WTC11 (cell line): Measurements from ENCODE around the gene EFCAB12.

Experiments used
- GABPB1 ChIP-seq: sonication (generic); formaldehyde crosslinking; IDR thresholded peaks from 2 replicates; pipeline ENCODE4 v1.8.1; 2023; ENCODE audit warnings: mild to moderate bottlenecking, missing genetic modification reagents
- ZBTB21 ChIP-seq: sonication (generic); formaldehyde crosslinking; IDR thresholded peaks from 2 replicates; pipeline ENCODE4 v1.8.1; 2023; ENCODE audit warnings: mild to moderate bottlenecking, missing genetic modification reagents, borderline replicate concordance
- TF ChIP-seq, protein P1 (sequence below): fragments of 200-600 bp; IDR thresholded peaks from 2 replicates; pipeline ENCODE4 v1.8.0; 2022; ENCODE audit warnings: antibody characterized with exemption
- TF ChIP-seq, protein P2 (sequence below): sonication (generic); formaldehyde crosslinking; IDR thresholded peaks from 2 replicates; pipeline ENCODE4 v1.8.0; 2022; ENCODE audit warnings: missing genetic modification reagents

DNA sequence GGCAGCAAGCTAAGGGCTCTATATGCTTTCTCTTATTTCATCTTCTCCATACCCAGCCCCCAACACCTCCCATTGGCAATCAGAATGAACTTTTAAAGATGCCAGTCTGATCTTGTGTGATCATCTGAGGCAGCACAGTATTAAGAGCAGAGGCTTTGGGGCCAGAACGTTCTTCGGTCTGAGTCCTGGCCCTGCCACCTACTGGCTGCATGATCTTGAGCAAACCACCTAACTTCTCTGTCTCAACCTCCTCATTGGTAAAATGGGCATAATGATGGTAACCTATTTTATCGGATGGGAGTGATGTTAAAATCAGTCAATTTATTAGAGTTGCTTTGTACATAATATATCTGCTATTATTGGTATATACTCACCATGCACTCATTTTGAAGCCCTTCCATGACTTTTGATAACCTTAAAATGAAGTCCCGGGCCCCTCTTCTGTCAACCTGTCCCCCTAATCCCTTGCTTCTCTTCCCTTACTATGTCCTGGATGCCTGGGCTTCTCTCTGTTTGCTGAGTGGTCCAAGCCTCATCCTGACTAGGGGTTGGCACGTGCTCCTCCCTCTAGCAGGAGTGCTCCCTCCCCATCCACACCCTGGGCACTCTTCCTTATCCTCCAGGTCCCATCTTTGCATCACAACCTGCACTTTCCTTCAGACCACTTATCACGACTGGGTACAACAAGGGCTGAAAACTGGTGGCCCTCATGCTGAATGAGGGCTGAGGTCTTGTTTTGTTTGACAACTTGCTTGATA lies 6.3 kb downstream of the EFCAB12 start:
- TF ChIP-seq, protein P1, sequence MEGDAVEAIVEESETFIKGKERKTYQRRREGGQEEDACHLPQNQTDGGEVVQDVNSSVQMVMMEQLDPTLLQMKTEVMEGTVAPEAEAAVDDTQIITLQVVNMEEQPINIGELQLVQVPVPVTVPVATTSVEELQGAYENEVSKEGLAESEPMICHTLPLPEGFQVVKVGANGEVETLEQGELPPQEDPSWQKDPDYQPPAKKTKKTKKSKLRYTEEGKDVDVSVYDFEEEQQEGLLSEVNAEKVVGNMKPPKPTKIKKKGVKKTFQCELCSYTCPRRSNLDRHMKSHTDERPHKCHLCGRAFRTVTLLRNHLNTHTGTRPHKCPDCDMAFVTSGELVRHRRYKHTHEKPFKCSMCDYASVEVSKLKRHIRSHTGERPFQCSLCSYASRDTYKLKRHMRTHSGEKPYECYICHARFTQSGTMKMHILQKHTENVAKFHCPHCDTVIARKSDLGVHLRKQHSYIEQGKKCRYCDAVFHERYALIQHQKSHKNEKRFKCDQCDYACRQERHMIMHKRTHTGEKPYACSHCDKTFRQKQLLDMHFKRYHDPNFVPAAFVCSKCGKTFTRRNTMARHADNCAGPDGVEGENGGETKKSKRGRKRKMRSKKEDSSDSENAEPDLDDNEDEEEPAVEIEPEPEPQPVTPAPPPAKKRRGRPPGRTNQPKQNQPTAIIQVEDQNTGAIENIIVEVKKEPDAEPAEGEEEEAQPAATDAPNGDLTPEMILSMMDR, result no peak
- TF ChIP-seq GABPB1 (CRISPR knock-in tag), result no peak
- TF ChIP-seq, protein P2, sequence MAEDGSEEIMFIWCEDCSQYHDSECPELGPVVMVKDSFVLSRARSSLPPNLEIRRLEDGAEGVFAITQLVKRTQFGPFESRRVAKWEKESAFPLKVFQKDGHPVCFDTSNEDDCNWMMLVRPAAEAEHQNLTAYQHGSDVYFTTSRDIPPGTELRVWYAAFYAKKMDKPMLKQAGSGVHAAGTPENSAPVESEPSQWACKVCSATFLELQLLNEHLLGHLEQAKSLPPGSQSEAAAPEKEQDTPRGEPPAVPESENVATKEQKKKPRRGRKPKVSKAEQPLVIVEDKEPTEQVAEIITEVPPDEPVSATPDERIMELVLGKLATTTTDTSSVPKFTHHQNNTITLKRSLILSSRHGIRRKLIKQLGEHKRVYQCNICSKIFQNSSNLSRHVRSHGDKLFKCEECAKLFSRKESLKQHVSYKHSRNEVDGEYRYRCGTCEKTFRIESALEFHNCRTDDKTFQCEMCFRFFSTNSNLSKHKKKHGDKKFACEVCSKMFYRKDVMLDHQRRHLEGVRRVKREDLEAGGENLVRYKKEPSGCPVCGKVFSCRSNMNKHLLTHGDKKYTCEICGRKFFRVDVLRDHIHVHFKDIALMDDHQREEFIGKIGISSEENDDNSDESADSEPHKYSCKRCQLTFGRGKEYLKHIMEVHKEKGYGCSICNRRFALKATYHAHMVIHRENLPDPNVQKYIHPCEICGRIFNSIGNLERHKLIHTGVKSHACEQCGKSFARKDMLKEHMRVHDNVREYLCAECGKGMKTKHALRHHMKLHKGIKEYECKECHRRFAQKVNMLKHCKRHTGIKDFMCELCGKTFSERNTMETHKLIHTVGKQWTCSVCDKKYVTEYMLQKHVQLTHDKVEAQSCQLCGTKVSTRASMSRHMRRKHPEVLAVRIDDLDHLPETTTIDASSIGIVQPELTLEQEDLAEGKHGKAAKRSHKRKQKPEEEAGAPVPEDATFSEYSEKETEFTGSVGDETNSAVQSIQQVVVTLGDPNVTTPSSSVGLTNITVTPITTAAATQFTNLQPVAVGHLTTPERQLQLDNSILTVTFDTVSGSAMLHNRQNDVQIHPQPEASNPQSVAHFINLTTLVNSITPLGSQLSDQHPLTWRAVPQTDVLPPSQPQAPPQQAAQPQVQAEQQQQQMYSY (CRISPR knock-in tag), result no peak
- TF ChIP-seq ZBTB21, result no peak
